ENCODE measurements around the gene CSTPP1.

DNA sequence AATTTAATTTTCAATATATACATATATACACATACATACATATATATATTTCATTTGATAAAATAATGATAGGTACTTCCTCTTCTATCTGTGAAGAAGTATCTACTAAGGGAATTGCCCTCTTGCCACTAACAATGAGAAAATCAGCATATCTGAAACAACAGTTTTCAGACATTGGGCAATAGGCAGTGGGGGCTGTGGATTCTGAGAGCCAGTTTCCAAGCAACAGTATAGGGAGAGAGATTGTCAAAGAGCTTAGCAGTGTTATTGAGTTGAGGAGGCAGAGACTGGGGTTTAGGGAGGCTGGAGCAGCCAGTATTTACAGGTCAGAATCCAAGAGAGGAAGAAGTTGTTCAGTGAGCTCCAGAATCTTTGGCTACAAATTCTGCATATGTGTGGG lies 120.8 kb downstream of the CSTPP1 start:
- TF ChIP-seq, protein P1, sequence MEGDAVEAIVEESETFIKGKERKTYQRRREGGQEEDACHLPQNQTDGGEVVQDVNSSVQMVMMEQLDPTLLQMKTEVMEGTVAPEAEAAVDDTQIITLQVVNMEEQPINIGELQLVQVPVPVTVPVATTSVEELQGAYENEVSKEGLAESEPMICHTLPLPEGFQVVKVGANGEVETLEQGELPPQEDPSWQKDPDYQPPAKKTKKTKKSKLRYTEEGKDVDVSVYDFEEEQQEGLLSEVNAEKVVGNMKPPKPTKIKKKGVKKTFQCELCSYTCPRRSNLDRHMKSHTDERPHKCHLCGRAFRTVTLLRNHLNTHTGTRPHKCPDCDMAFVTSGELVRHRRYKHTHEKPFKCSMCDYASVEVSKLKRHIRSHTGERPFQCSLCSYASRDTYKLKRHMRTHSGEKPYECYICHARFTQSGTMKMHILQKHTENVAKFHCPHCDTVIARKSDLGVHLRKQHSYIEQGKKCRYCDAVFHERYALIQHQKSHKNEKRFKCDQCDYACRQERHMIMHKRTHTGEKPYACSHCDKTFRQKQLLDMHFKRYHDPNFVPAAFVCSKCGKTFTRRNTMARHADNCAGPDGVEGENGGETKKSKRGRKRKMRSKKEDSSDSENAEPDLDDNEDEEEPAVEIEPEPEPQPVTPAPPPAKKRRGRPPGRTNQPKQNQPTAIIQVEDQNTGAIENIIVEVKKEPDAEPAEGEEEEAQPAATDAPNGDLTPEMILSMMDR (IDR thresholded peaks at IDR 0.05): no peak
- TF ChIP-seq POLR2A (IDR thresholded peaks at IDR 0.05): no peak

Measured in lower leg skin (tissue), 3 donors.